Astrocyte of the spinal cord (primary cell): ENCODE measurements around the gene PRRX2.
"Not testable (repeated sequence)": the region's sequence is repeated elsewhere in the genome, so short reads cannot be mapped to it uniquely, and the experiment has no call there.

Source experiments
- DNase-seq: peaks from one replicate; pipeline ENCODE4 v3.0.0; 2011; ENCODE audit warnings: low read depth, low spot score
- H3K4me3 ChIP-seq: 2 replicates; pipeline ENCODE4 v1.5.1; 2011; ENCODE audit warnings: low read depth, mild to moderate bottlenecking, low read length, moderate library complexity
- CTCF ChIP-seq: IDR thresholded peaks from 2 replicates; pipeline ENCODE4 v1.5.1; 2012; ENCODE audit warnings: low read depth, mild to moderate bottlenecking, low read length, inconsistent platforms
- in situ Hi-C: cut with HindIII; loops from 2 replicates; pipeline ENCODE4 v1.10.0; 2017; ENCODE audit warnings: low sequenced_read_pairs

The PRRX2 gene

GRCh38 chr9:129654554-129655040, 10.8 kb upstream of the PRRX2 start:
- no peak overlapping the region for H3K4me3 ChIP-seq
- in situ Hi-C loops, result no loop called here
- no peak for DNase-seq
- no peak for TF ChIP-seq CTCF

- no peak for TF ChIP-seq CTCF
- in situ Hi-C loops, result no loop called here
- H3K4me3 ChIP-seq, result no peak overlapping the region
- DNase-seq, result no peak
Observed at GRCh38 chr9:129655154-129655553, 10.3 kb upstream of the PRRX2 start.

- in situ Hi-C loops, result no loop called here
- no peak for DNase-seq
- no peak overlapping the region for H3K4me3 ChIP-seq
- no peak for TF ChIP-seq CTCF
Observed at GRCh38 chr9:129655696-129656095, 9.8 kb upstream of the PRRX2 start.

- in situ Hi-C loops, result no loop called here
- peak; percentile 50 for DNase-seq
- TF ChIP-seq CTCF, result no peak
- no peak overlapping the region for H3K4me3 ChIP-seq
Observed at GRCh38 chr9:129656795-129657390, 8.6 kb upstream of the PRRX2 start.

- no peak for DNase-seq
- in situ Hi-C loops, result no loop called here
- no peak for TF ChIP-seq CTCF
- H3K4me3 ChIP-seq, result no peak overlapping the region
Observed at GRCh38 chr9:129661029-129661428, 4.4 kb upstream of the PRRX2 start.

GRCh38 chr9:129662239-129662638, 3.2 kb upstream of the PRRX2 start:
- H3K4me3 ChIP-seq, DNase-seq, in situ Hi-C loops: not testable (repeated sequence)

- H3K4me3 ChIP-seq, result peak overlapping the region; percentile 22
- no peak for TF ChIP-seq CTCF
- in situ Hi-C loops, result no loop called here
- no peak for DNase-seq
Observed at GRCh38 chr9:129664746-129665388, 580 bp upstream of the PRRX2 start.
